HG03442 (cell line): ENCODE results near the gene ERFL.
A peak's percentile ranks its signal among the peaks of the same experiment; 100 is the strongest.
"Not testable (repeated sequence)": the region's sequence is repeated elsewhere in the genome, so short reads cannot be mapped to it uniquely, and the experiment has no call there.

Experiments used
- ATAC-seq: cut with Tn5 transposase; IDR thresholded peaks from one replicate; pipeline ENCODE4 v1.9.1; 2021; ENCODE audit warnings: mild to moderate bottlenecking, moderate library complexity; ENCODE audit not compliant: unreplicated experiment

Gene ERFL

GRCh38 chr19:41879670-41880328 is 48.5 kb downstream of the ERFL start:
- ATAC-seq, result no peak

DNA sequence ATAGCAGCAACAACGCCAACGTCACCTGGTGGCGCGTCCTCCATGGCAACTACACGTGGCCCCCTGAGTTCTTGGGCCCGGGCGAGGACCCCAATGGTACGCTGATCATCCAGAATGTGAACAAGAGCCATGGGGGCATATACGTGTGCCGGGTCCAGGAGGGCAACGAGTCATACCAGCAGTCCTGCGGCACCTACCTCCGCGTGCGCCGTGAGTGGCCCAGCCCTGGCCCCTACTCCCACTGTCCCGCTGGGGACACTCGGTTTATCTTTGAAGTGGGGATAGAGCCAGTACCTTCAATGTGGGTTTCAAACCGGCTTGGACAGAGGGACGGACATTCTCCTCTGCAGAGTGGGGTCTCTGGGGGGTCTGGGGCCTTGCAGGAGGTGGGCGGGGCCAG is 49.2 kb downstream of the ERFL start:
- no peak for ATAC-seq

DNA sequence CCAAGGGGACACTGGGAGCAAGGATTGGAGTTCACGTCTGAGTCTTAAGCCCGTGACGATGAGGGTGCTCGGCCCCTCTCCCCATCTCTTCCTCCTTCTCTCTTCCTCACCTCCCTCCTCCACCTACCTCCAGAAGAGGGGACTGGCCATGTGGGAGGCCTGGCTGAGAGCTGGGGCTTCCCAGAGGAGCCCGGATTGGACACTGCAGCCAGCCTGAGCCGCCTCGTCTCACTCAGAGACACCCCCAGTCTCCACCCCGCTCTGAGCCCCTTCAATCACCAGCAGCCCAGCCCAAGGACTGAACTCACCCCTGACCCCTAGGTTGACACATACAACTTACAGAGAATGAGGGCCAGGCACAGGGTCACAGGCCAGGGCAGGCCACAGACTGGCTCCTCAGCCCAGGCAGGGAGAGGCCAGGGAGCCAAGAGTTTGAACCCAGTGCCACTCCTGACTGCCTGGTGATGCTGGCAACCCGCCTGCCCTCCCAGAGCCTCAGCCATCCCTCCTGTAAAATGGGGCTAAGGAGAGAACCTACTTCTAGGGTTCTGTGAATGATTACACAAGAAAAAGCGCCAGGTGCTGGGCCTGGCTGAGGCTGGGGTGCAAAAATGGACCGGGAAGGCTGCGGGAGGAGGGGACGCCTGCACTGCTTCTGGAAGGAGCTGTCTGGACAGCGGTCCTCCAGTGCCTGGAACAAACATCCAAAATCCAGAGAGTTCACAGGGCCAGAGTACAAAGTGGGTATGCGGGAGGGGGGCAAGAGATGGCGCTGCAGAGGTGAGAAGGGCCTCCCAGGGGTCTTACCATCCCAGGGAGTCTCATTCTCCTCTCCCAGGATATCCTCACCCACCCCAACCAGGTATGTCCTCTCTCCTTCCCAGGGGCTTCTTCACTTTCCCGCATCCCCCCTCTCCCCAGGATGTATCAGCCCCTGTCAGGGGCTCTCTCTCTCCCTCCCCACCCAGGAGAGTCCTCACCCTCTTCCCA is 50.0 kb downstream of the ERFL start:
- no peak for ATAC-seq

- ATAC-seq, result peak; percentile 56
Measured at GRCh38 chr19:41876847-41877832, 51.1 kb downstream of the ERFL start, which contains the start of gene CD79A. Gene CD79A, plus strand, starts transcription at chr19:41877279. Its CDS starts 26 bp downstream, at chr19:41877305.

DNA sequence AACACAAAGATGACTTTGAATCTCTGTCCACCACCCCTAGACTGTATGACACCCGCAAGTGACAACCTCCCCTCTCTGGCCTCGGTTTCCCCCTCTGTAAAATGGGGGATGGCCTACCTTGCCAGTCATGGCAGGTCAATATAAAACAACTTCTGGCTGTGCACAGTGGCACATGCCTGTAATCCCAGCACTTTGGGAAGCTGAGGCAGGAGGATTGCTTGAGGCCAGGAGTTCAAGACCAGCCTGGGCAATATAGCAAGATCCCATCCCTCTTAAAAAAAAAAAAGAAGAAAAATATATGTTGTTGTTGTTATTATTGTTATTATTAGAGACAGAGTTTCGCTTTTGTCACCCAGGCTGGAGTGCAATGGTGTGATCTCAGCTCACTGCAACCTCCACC is 52.3 kb downstream of the ERFL start:
- ATAC-seq, result not testable (repeated sequence)

GRCh38 chr19:41872775-41873647 is 55.2 kb downstream of the ERFL start:
- ATAC-seq, result no peak

DNA sequence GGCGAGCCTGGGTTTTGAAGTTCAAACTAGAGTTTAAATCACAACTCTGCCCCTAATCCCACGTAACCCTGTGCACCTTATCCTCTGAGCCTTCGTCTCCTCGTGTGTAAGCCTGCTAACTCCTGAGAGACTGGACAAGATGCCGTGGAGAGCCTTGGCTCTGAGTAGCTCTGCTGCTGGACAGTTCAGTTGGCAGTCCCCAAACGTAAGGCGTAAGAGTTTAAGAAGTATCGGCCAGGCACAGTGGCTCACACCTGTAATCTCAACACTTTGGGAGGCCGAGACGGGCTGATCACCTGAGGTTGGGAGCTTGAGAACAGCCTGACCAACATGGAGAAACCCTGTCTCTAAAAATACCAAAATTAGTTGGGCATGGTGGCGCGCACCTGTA is 55.9 kb downstream of the ERFL start:
- no peak for ATAC-seq

GRCh38 chr19:41871573-41872383 is 56.5 kb downstream of the ERFL start:
- no peak for ATAC-seq

- no peak for ATAC-seq
Measured at GRCh38 chr19:41870401-41870873, 57.8 kb downstream of the ERFL start.

GRCh38 chr19:41869374-41869955 is 58.8 kb downstream of the ERFL start:
- ATAC-seq, result no peak

DNA sequence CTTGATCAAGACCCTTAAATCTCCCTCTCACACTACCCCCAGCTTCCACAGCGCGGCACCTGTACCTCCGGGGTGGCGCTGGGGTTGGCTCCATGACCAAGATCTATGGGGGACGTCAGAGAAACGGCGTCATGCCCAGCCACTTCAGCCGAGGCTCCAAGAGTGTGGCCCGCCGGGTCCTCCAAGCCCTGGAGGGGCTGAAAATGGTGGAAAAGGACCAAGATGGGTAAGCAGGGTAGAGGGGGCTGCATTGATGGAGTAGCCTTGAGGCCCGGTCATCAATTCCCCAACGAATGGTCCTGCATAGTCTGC is 59.3 kb downstream of the ERFL start:
- no peak for ATAC-seq

DNA sequence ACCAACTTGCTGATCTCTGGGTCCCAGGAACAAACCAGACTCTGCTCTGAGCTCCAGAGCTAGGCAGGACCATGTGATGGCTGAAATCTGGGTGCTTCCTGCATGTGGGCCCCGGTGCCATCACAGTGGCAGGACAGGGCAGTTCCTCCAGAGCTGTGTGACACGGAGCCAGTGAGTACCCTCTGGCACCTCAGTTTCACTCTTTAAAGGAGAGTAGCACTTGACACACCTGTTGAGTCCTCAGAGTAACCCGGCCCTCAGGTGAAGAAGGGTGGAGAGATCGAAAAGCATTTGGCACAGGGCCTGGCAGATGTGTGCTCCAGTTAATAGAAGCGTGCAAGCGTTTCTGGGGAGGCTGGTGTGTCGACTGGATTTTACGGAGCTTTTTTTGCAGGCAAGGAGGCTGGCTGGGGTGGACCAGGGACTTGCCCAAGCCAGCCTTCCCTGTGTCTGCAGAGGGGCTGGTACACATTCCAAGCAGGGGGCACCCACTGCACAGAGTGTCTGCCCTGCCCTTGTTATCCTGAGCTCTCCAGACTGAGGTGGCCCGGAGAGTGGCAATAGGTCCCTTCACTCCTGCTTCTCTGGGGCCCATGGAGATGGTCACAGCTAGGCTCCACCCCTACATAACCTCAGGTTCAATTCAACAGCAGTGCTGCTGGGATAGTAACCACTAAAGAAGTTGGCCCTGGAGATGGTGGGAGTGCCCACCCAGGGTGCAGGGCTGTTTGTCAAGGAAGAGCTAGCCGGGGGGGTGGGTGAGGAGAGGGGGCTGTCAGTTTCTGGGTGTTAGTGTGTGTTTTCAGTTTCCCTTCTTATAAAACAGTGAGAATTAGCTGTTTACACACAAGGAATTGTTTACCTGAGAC is 59.9 kb downstream of the ERFL start:
- no peak for ATAC-seq

DNA sequence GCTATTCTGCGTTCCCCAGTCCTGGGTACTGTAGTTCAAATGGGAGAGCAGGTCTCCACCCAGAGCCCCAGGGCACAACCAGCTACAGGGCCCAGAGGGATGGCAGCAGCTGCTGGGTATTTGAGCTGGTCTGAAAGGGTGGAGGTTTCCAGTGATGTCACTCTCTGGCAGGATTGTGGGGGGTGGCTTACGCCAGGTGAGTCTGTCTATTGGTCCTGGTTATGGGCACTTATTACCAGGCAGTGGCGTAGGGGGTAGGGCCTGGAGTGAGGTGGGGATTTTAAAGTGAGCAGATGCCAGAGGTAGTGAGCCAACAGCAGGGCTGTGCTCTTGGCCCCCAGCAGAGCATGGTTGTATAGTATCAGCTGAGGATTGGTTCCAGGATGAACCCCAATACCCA is 62.0 kb downstream of the ERFL start:
- no peak for ATAC-seq

GRCh38 chr19:41864374-41864773 is 63.9 kb downstream of the ERFL start:
- ATAC-seq, result no peak

- no peak for ATAC-seq
Measured at GRCh38 chr19:41863209-41863931, 64.9 kb downstream of the ERFL start.

DNA sequence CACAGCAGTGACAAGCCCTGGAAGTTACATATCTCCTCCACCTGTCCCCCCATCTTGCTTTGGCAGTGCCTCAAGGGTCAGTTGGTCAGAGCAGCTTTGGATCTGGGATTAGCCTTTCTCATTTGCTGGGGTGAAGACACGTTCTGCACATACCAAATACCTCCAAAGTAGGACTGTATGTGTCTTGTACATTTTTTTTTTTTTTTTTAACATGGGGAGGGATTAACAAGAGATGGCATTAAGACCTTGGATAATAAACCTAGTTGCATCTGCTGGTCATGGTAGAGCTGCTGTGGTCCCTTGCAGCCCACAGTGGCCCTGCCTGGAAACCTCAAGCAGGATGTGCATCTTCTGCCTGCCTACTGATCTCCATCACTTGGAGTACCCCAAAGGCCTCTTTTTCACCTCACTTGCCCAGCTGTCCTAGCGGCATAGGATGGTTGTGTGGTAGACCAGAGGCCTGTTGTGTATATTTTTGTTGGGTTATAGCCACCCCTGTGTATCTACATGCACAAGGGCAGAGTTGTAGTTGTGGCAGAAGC is 65.7 kb downstream of the ERFL start:
- ATAC-seq, result no peak

DNA sequence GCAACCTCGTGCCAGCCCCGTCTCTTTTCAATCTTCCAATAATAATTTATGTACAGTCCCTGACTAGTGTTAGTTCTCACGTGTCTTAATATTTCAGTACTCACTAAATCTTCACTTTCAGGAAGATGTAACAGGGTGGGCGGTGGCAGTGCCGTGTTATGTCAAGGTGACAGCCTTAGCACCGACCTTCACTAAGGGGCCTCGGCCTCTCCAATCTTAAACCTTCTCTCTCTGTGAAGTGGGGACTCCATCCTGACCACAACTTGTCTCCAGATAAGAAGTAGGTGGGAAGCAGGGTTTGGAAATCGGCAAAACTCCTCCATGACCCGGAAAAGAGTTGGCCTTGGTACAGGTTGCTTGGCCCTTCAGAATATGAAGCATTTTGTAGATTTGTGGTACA is 66.4 kb downstream of the ERFL start:
- no peak for ATAC-seq
